HG02763 (cell line): Measurements from ENCODE around the gene KRT79.
"Not testable (repeated sequence)": the region's sequence is repeated elsewhere in the genome, so short reads cannot be mapped to it uniquely, and the experiment has no call there.

Experiments
- ATAC-seq: cut with Tn5 transposase; IDR thresholded peaks from one replicate; pipeline ENCODE4 v1.9.1; 2021; ENCODE audit warnings: mild to moderate bottlenecking, moderate library complexity; ENCODE audit not compliant: unreplicated experiment

Gene KRT79

GRCh38 chr12:52861511-52861910 is 27.4 kb upstream of the KRT79 start:
- ATAC-seq: no peak

- ATAC-seq: no peak
Measured at GRCh38 chr12:52860102-52860823, 26.2 kb upstream of the KRT79 start.

- ATAC-seq: no peak
Measured at GRCh38 chr12:52857500-52857899, 23.4 kb upstream of the KRT79 start.

GRCh38 chr12:52856787-52857186 is 22.7 kb upstream of the KRT79 start:
- ATAC-seq: no peak

- not testable (repeated sequence) for ATAC-seq
Measured at GRCh38 chr12:52856077-52856476, 22.0 kb upstream of the KRT79 start.

GRCh38 chr12:52851787-52852186 is 17.7 kb upstream of the KRT79 start:
- no peak for ATAC-seq

- ATAC-seq: no peak
Measured at GRCh38 chr12:52850681-52851080, 16.6 kb upstream of the KRT79 start.

- no peak for ATAC-seq
Measured at GRCh38 chr12:52849511-52849910, 15.4 kb upstream of the KRT79 start.

GRCh38 chr12:52848661-52849255 is 14.6 kb upstream of the KRT79 start, which contains the start of gene KRT78:
Gene KRT78 (minus strand): TSS chr12:52848994. CDS start chr12:52848930, 64 bp downstream.
- no peak for ATAC-seq

GRCh38 chr12:52847335-52848102 is 13.4 kb upstream of the KRT79 start:
- ATAC-seq: no peak

GRCh38 chr12:52846356-52846970 is 12.4 kb upstream of the KRT79 start:
- ATAC-seq: no peak

- no peak for ATAC-seq
Measured at GRCh38 chr12:52845946-52846345, 11.8 kb upstream of the KRT79 start.

- ATAC-seq: no peak
Measured at GRCh38 chr12:52844386-52844785, 10.3 kb upstream of the KRT79 start.

GRCh38 chr12:52839436-52840105 is 5.5 kb upstream of the KRT79 start:
- ATAC-seq: no peak

- ATAC-seq: no peak
Measured at GRCh38 chr12:52838609-52839435, 4.7 kb upstream of the KRT79 start.

- ATAC-seq: no peak
Measured at GRCh38 chr12:52837781-52838608, 3.9 kb upstream of the KRT79 start.

GRCh38 chr12:52837413-52837741 is 3.3 kb upstream of the KRT79 start:
- no peak for ATAC-seq

GRCh38 chr12:52836491-52837412 is 2.6 kb upstream of the KRT79 start:
- ATAC-seq: no peak
